ENCODE measurements around the gene TANGO6.

- no peak for TF ChIP-seq SREBF2 (IDR thresholded peaks at IDR 0.05)
- no peak for TF ChIP-seq RAD21 (conservative IDR thresholded peaks at IDR 0.05 in 1 of 2, IDR thresholded peaks at IDR 0.05 in 1 of 2)
- TF ChIP-seq MAZ (IDR thresholded peaks at IDR 0.05; ENCODE audit: borderline replicate concordance, low read depth, low read length), result no peak
- TF ChIP-seq CTCF (IDR thresholded peaks at IDR 0.05), result no peak
- no peak for TF ChIP-seq POLR2A (IDR thresholded peaks at IDR 0.05; ENCODE audit: low read length)
- TF ChIP-seq, protein P1, sequence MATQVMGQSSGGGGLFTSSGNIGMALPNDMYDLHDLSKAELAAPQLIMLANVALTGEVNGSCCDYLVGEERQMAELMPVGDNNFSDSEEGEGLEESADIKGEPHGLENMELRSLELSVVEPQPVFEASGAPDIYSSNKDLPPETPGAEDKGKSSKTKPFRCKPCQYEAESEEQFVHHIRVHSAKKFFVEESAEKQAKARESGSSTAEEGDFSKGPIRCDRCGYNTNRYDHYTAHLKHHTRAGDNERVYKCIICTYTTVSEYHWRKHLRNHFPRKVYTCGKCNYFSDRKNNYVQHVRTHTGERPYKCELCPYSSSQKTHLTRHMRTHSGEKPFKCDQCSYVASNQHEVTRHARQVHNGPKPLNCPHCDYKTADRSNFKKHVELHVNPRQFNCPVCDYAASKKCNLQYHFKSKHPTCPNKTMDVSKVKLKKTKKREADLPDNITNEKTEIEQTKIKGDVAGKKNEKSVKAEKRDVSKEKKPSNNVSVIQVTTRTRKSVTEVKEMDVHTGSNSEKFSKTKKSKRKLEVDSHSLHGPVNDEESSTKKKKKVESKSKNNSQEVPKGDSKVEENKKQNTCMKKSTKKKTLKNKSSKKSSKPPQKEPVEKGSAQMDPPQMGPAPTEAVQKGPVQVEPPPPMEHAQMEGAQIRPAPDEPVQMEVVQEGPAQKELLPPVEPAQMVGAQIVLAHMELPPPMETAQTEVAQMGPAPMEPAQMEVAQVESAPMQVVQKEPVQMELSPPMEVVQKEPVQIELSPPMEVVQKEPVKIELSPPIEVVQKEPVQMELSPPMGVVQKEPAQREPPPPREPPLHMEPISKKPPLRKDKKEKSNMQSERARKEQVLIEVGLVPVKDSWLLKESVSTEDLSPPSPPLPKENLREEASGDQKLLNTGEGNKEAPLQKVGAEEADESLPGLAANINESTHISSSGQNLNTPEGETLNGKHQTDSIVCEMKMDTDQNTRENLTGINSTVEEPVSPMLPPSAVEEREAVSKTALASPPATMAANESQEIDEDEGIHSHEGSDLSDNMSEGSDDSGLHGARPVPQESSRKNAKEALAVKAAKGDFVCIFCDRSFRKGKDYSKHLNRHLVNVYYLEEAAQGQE (IDR thresholded peaks at IDR 0.05), result no peak
- TF ChIP-seq HDAC2 (IDR thresholded peaks at IDR 0.05), result no peak
- TF ChIP-seq CBX2 (IDR thresholded peaks at IDR 0.05; ENCODE audit: borderline replicate concordance, low read depth), result no peak
These were observed 59.6 kb downstream of the TANGO6 start for GRCh38 chr16:68902969-68903345.
